MM.1S (cell line): Measurements from ENCODE around the gene SEPTIN8.

Experiments
- EZH2 ChIP-seq: fragments of 300-600 bp; sonication (generic); optimal IDR thresholded peaks from 2 replicates; pipeline ENCODE3; 2017; ENCODE audit warnings: low read depth, mild to moderate bottlenecking, antibody characterized with exemption, low read length, mixed read lengths
- EZH2phosphoT487 ChIP-seq: fragments of 300-600 bp; sonication (generic); IDR thresholded peaks from 2 replicates; pipeline ENCODE4 v1.6.1; 2018; ENCODE audit warnings: antibody characterized with exemption, low read length
- TF ChIP-seq, protein P1 (sequence below): fragments of 300-600 bp; sonication (generic); IDR thresholded peaks from 2 replicates; pipeline ENCODE4 v1.5.1; 2016; ENCODE audit warnings: antibody characterized with exemption, low read length, mixed read lengths

GRCh38 chr5:132749506-132749905, 27.5 kb downstream of the SEPTIN8 start:
- TF ChIP-seq, protein P1, sequence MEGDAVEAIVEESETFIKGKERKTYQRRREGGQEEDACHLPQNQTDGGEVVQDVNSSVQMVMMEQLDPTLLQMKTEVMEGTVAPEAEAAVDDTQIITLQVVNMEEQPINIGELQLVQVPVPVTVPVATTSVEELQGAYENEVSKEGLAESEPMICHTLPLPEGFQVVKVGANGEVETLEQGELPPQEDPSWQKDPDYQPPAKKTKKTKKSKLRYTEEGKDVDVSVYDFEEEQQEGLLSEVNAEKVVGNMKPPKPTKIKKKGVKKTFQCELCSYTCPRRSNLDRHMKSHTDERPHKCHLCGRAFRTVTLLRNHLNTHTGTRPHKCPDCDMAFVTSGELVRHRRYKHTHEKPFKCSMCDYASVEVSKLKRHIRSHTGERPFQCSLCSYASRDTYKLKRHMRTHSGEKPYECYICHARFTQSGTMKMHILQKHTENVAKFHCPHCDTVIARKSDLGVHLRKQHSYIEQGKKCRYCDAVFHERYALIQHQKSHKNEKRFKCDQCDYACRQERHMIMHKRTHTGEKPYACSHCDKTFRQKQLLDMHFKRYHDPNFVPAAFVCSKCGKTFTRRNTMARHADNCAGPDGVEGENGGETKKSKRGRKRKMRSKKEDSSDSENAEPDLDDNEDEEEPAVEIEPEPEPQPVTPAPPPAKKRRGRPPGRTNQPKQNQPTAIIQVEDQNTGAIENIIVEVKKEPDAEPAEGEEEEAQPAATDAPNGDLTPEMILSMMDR: no peak
- TF ChIP-seq EZH2: no peak
- no peak for TF ChIP-seq EZH2phosphoT487
